Keratinocyte (primary cell): ENCODE measurements around the gene EVI5. TPM values are rescaled to one million over a fixed set of nuclear protein-coding genes. Genes with fewer than 3 reads are reported as not detected.

Experiments
- DNase-seq: peaks from one replicate; pipeline ENCODE4 v3.0.0-alpha.2; 2011; ENCODE audit warnings: low read depth, missing footprints, low spot score
- FAIRE-seq: peaks from 2 replicates; lab custom pipeline; 2011; peaks lifted over from hg19 to GRCh38; lab: Jason Lieb, UNC
- H2AFZ ChIP-seq: 2 replicates; pipeline ENCODE4 v1.6.0; 2012; ENCODE audit warnings: low read length, control low read depth, inconsistent platforms; ENCODE audit not compliant: control insufficient read depth
- H3K27ac ChIP-seq: 2 replicates; pipeline ENCODE4 v1.5.1; 2011; ENCODE audit warnings: low read length; ENCODE audit not compliant: control insufficient read depth, insufficient read depth
- H3K27me3 ChIP-seq: 3 replicates; pipeline ENCODE4 v1.6.0; 2011; ENCODE audit warnings: low read length; ENCODE audit not compliant: control insufficient read depth, insufficient read depth; ENCODE audit errors: extremely low read depth
- H3K36me3 ChIP-seq, 2 experiments: 2 replicates in 1 of 2; 3 replicates in 1 of 2; pipeline ENCODE4 v1.5.1; 2011; ENCODE audit warnings: low read length in 2 of 2, mild to moderate bottlenecking in 1 of 2; ENCODE audit not compliant: control insufficient read depth in 2 of 2, insufficient read depth in 2 of 2; ENCODE audit errors: extremely low read depth in 1 of 2
- H3K4me1 ChIP-seq: 3 replicates; pipeline ENCODE4 v1.5.1; 2011; ENCODE audit warnings: low read length; ENCODE audit not compliant: control insufficient read depth, insufficient read depth; ENCODE audit errors: extremely low read depth
- H3K4me2 ChIP-seq: 3 replicates; pipeline ENCODE4 v1.6.0; 2011; ENCODE audit warnings: low read depth, low read length; ENCODE audit not compliant: control insufficient read depth, insufficient read depth; ENCODE audit errors: extremely low read depth
- H3K4me3 ChIP-seq, 3 experiments: fragments of 200-600 bp in 1 of 3; sonication (generic) in 1 of 3; 2 replicates in 2 of 3; 3 replicates in 1 of 3; pipeline ENCODE4 v1.5.1; 2011 to 2016; ENCODE audit warnings: low read length in 3 of 3, mild to moderate bottlenecking in 3 of 3, control low read depth in 2 of 3, inconsistent platforms in 1 of 3, low read depth in 1 of 3, mixed read lengths in 1 of 3, mixed run types in 1 of 3, moderate library complexity in 1 of 3; ENCODE audit not compliant: control insufficient read depth in 2 of 3, insufficient read depth in 2 of 3; ENCODE audit errors: extremely low read depth in 1 of 3
- H3K79me2 ChIP-seq: 2 replicates; pipeline ENCODE4 v1.6.0; 2012; ENCODE audit warnings: low read length; ENCODE audit not compliant: control insufficient read depth, insufficient read depth
- H3K9ac ChIP-seq: 3 replicates; pipeline ENCODE4 v1.6.0; 2011; ENCODE audit warnings: low read length; ENCODE audit not compliant: control insufficient read depth, insufficient read depth; ENCODE audit errors: extremely low read depth
- H3K9me1 ChIP-seq: 3 replicates; pipeline ENCODE4 v1.6.0; 2011; ENCODE audit warnings: low read length; ENCODE audit not compliant: control insufficient read depth, insufficient read depth; ENCODE audit errors: extremely low read depth
- H3K9me3 ChIP-seq: 2 replicates; pipeline ENCODE4 v1.5.1; 2012; ENCODE audit warnings: low read depth, low read length; ENCODE audit not compliant: control insufficient read depth
- H4K20me1 ChIP-seq: 3 replicates; pipeline ENCODE4 v1.6.0; 2011; ENCODE audit warnings: low read length; ENCODE audit not compliant: control insufficient read depth, insufficient read depth; ENCODE audit errors: extremely low read depth
- EZH2 ChIP-seq: IDR thresholded peaks from one replicate; pipeline ENCODE4 v1.6.1; 2012; ENCODE audit warnings: inconsistent platforms, mild to moderate bottlenecking, low read length, moderate library complexity
- dilution Hi-C: fragments of 300-500 bp; cut with MboI; formaldehyde crosslinking; loops from one replicate; pipeline ENCODE4 v1.7.0; 2020; ENCODE audit warnings: low sequenced_read_pairs; ENCODE audit not compliant: extremely low pct_ligation_motif_present
- polyA plus RNA-seq, 5 experiments: library from polyadenylated mRNA; depleted of rRNA in 3 of 5; stranded (reverse) in 3 of 5; stranded (forward) in 1 of 5; unstranded in 1 of 5; fragments of >200 nt; gene quantifications; 1 replicate in 1 of 5; 2 replicates in 3 of 5; 3 replicates in 1 of 5; pipeline versions ENCODE4 v1.2.1 to v1.2.3, GENCODE V29; 2011 to 2012; ENCODE audit warnings: missing spikeins in 2 of 5, low read depth in 1 of 5, low replicate concordance in 1 of 5
- TF ChIP-seq, protein P1 (sequence below), 3 experiments: IDR thresholded peaks in 1 of 3; conservative IDR thresholded peaks in 1 of 3; optimal IDR thresholded peaks in 1 of 3; 2 replicates in 2 of 3; 3 replicates in 1 of 3; pipeline versions ENCODE3 to v1.5.1; 2011; ENCODE audit warnings: low read length in 3 of 3, mild to moderate bottlenecking in 3 of 3, moderate library complexity in 2 of 3, control low read depth in 1 of 3, inconsistent platforms in 1 of 3; ENCODE audit not compliant: insufficient read depth in 2 of 3; ENCODE audit errors: extremely low read depth in 1 of 3

The EVI5 gene
- polyA plus RNA-seq, 1 donor (not counting 4 experiments of a cell fraction or from before 2014, with no cell fraction given) = 23.2 TPM

DNA sequence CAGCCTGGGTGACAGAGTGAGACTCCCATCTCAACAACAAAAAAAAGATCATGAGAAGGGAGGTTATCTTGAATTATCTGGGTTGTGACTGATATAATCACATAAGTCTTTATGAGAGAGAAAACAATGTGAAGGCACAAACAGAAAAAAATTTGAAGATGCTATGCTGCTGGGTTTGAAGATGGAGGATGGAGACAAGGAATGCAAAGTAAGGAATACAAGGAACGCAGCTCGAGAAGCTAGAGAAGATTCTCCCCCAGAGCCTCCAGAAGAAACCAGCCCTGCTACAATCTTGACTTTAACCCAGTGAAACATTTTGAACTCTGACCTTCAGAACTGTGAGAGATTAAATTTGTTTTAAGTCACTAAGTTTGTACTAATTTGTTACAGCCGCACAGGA is 15.1 kb downstream of the EVI5 start:
- dilution Hi-C loops = no loop called here
- Histone ChIP-seq H3K4me1 (no peaks in the 10 kb centered on the region), H3K4me2 (no peak overlapping the region), H3K79me2 (peaks cover 88% of the 10 kb centered on the region), H3K27ac (no peak overlapping the region), H3K9me1 (peaks cover 2% of the 10 kb centered on the region), H3K4me3 (no peak overlapping the region), H3K9ac (no peak overlapping the region), H3K9me3 (no peaks in the 10 kb centered on the region), H3K36me3 (peaks cover 0 to 1% of the 10 kb centered on the region in 2 experiments), H2AFZ (no peak overlapping the region), H4K20me1 (peaks cover 2% of the 10 kb centered on the region), H3K27me3 (no peaks in the 10 kb centered on the region)
- TF ChIP-seq EZH2 = no peak
- TF ChIP-seq, protein P1, sequence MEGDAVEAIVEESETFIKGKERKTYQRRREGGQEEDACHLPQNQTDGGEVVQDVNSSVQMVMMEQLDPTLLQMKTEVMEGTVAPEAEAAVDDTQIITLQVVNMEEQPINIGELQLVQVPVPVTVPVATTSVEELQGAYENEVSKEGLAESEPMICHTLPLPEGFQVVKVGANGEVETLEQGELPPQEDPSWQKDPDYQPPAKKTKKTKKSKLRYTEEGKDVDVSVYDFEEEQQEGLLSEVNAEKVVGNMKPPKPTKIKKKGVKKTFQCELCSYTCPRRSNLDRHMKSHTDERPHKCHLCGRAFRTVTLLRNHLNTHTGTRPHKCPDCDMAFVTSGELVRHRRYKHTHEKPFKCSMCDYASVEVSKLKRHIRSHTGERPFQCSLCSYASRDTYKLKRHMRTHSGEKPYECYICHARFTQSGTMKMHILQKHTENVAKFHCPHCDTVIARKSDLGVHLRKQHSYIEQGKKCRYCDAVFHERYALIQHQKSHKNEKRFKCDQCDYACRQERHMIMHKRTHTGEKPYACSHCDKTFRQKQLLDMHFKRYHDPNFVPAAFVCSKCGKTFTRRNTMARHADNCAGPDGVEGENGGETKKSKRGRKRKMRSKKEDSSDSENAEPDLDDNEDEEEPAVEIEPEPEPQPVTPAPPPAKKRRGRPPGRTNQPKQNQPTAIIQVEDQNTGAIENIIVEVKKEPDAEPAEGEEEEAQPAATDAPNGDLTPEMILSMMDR (optimal IDR thresholded peaks at IDR 0.05 in 1 of 3, IDR thresholded peaks at IDR 0.05 in 1 of 3, conservative IDR thresholded peaks at IDR 0.05 in 1 of 3; ENCODE audit: extremely low read depth in 1 of 3, insufficient read depth in 2 of 3, low read length in 3 of 3) = no peak
- DNase-seq = no peak
- no peak for FAIRE-seq

DNA sequence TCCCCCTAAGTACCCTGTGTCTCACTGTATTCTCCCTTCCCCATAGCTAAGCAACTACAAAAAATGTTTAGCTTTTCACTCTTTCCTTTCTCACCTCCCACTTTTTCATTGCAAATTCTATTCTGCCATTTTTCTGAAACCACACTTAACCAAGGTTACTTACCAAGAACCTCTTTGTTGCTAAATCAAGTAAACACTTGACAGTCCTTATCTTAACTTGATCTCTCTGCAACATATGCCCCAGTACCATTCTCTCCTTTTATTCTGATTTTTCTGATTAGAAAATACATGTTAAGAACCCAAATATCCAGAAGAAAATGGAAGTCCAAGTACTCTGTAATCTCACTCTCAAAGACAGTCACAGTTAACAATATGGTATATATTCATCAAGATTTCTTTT is 16.0 kb downstream of the EVI5 start:
- Histone ChIP-seq H3K27me3 (no peaks in the 10 kb centered on the region), H3K79me2 (peaks cover 88% of the 10 kb centered on the region), H2AFZ (no peak overlapping the region), H3K4me1 (no peaks in the 10 kb centered on the region), H3K4me3 (no peak overlapping the region), H3K9me1 (peaks cover 2% of the 10 kb centered on the region), H3K27ac (no peak overlapping the region), H3K4me2 (no peak overlapping the region), H4K20me1 (peaks cover 2% of the 10 kb centered on the region), H3K9me3 (no peaks in the 10 kb centered on the region), H3K36me3 (no peaks in the 10 kb centered on the region), H3K9ac (no peak overlapping the region)
- DNase-seq (no peak), FAIRE-seq (no peak)
- dilution Hi-C loops = no loop called here
- TF ChIP-seq EZH2 = no peak
- TF ChIP-seq, protein P1 (optimal IDR thresholded peaks at IDR 0.05 in 1 of 3, IDR thresholded peaks at IDR 0.05 in 1 of 3, conservative IDR thresholded peaks at IDR 0.05 in 1 of 3; ENCODE audit: extremely low read depth in 1 of 3, insufficient read depth in 2 of 3, low read length in 3 of 3) = no peak
